SK-N-MC (cell line): Measurements from ENCODE around the gene LHB.

Experiments
- DNase-seq: peaks from one replicate; pipeline ENCODE4 v3.0.0-alpha.2; 2011; ENCODE audit warnings: low read depth, low spot score
- H3K27ac ChIP-seq: fragments of 200-600 bp; sonication (generic); 2 replicates; pipeline ENCODE4 v1.5.1; 2016; ENCODE audit warnings: mixed run types
- H3K36me3 ChIP-seq: fragments of 200-600 bp; sonication (generic); 2 replicates; pipeline ENCODE4 v1.6.1; 2017; ENCODE audit warnings: antibody characterized with exemption, low read length, mixed read lengths; ENCODE audit not compliant: insufficient read depth
- H3K4me3 ChIP-seq: fragments of 200-600 bp; sonication (generic); 2 replicates; pipeline ENCODE4 v1.5.1; 2016
- H3K9ac ChIP-seq: fragments of 200-600 bp; sonication (generic); 2 replicates; pipeline ENCODE4 v1.8.0; 2017; ENCODE audit warnings: mixed run types, mixed read lengths; ENCODE audit not compliant: insufficient read length
- H3K9me3 ChIP-seq: fragments of 200-600 bp; sonication (generic); 2 replicates; pipeline ENCODE4 v1.6.1; 2017; ENCODE audit warnings: low read depth, mild to moderate bottlenecking, antibody characterized with exemption, low read length, moderate library complexity, mixed read lengths
- EZH2 ChIP-seq: fragments of 200-600 bp; sonication (generic); IDR thresholded peaks from one replicate; pipeline ENCODE4 v1.6.1; 2017; ENCODE audit warnings: antibody characterized with exemption
- FOXP2 ChIP-seq: optimal IDR thresholded peaks from 2 replicates; pipeline ENCODE3; 2011; ENCODE audit warnings: mild to moderate bottlenecking, moderate library complexity; ENCODE audit not compliant: insufficient read depth; ENCODE audit errors: extremely low read length, control extremely low read depth
- POLR2AphosphoS5 ChIP-seq: IDR thresholded peaks from 2 replicates; pipeline ENCODE4 v1.6.1; 2012; ENCODE audit warnings: mild to moderate bottlenecking, low read depth, low read length, borderline replicate concordance

LHB gene

DNA sequence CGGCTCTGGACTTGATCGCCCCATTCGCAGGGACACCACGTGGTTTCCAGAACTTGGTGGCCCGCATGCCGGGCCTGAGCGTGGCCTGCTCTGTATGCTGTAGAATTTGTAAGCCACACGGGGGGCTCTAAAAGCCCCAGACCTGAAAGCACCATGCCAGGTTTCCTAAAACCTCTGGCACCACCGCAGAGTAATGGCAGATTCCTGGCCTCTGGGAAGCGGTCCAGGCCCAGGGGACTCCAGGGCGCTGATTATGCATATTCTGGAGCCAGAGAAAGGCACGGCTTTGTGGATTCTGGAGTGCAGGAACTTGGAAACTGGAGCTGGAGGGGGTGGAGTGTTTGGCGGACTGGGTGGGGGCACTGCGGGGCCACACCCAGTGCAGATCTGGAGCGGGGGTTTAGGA is 48.1 kb downstream of the LHB start:
- no peaks in the 10 kb centered on the region for H3K9me3 ChIP-seq
- no peak overlapping the region for H3K4me3 ChIP-seq
- no peak for DNase-seq
- peak overlapping the region; percentile 87 for H3K27ac ChIP-seq
- TF ChIP-seq POLR2AphosphoS5 (peak; percentile 30; the same call in 1 of the 2 replicates), FOXP2 (no peak), EZH2 (no peak)
- no peak overlapping the region for H3K9ac ChIP-seq
- H3K36me3 ChIP-seq = peaks cover 20% of the 10 kb centered on the region

DNA sequence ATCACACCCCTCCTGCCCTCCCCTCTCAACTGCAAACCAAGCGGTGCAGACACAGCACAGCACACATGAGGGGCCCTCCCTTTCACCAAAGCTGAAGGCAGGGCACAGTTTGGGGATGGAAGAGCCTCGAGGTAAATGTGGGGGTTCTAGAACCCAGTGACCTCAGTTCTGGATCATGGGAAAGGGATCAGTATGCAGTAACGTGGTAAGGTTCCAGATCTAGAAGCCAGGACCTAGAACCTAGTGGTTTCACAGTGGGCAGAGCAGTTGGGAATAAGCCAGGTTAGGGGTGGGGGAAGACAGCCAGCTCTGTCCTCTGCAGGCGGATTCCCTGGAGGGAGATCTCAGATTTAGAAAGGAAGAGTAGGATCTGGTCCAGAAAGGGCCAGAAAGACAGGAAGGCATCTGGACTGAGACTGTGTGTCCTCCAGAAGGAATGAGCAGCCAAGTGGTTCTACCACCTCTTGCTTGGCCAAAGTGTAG is 48.7 kb downstream of the LHB start:
- no peak overlapping the region for H3K9ac ChIP-seq
- no peaks in the 10 kb centered on the region for H3K9me3 ChIP-seq
- H3K27ac ChIP-seq = peak overlapping the region; percentile 87
- peaks cover 17% of the 10 kb centered on the region for H3K36me3 ChIP-seq
- TF ChIP-seq EZH2 = no peak
- no peak for TF ChIP-seq POLR2AphosphoS5
- DNase-seq = no peak
- no peak overlapping the region for H3K4me3 ChIP-seq

DNA sequence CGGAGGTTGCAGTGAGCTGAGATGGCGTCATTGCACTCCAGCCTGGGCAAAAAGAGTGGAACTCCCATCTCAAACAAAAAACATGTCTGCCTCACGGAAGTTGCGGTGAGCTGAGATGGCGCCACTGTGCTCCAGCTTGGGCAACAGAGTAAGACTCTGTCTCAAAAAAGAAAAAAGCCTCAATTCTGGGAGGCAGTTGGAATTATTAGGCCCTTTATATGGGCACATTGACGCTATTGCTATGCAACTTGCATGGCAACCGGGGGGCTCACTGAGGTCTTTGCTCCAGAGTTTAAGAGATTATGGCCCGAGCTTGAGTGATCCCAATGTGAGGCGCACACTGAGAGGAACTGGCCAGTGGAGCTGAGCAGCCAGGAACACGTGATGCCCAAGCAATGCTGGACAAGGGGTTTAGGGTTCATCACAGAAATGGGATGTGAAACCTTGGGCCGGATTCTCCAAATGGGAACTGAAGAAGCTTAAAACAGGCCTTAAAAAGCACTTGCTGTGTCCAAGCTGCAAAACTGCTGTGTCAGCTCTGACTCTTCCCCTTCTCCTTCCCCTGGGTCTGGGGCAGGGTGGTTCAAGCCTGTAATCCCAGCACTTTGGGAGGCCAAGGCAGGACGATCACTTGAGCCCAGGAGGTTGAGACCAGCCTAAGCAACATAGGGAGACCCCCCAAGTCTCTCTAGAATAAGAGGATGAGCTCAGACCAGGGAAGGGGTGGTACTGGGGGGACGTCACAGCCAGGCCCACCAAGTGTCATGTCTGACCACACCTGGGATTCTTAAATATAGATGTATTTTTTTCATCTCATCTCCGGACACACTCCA is 49.3 kb downstream of the LHB start:
- no peak for DNase-seq
- no peak overlapping the region for H3K4me3 ChIP-seq
- peaks cover 17% of the 10 kb centered on the region for H3K36me3 ChIP-seq
- H3K27ac ChIP-seq = peak overlapping the region; percentile 87
- TF ChIP-seq EZH2 = no peak
- peak; percentile 41; the same call in 1 of the 2 replicates for TF ChIP-seq POLR2AphosphoS5
- no peaks in the 10 kb centered on the region for H3K9me3 ChIP-seq
- H3K9ac ChIP-seq = no peak overlapping the region

DNA sequence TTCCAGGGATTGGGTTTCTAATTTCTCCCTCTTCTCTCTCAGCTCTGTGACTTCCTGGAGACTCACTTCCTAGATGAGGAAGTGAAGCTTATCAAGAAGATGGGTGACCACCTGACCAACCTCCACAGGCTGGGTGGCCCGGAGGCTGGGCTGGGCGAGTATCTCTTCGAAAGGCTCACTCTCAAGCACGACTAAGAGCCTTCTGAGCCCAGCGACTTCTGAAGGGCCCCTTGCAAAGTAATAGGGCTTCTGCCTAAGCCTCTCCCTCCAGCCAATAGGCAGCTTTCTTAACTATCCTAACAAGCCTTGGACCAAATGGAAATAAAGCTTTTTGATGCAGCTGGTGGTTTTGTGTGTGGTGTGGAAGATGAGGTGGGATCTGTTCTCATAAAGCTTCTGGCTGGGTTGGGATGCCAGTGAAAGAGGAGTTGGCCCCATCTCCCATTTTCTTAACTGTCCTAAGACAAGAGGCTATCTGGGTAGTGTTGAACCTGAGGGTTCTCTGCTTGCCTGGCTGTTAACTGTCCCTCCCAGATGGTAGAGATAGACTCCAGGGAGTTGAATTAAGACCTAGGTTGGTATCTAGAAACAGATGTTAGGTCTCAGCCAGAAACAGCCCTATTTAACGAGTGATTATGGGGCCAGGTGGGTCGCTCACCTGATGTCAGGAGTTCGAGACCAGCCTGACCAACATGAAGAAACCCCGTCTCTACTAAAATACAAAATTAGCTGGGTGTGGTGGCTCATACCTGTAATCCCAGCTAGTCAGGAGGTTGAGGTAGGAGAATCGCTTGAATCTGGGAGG is 50.1 kb downstream of the LHB start:
- DNase-seq = no peak
- peak overlapping the region; percentile 87 for H3K27ac ChIP-seq
- H3K9ac ChIP-seq = peak overlapping the region; percentile 86
- TF ChIP-seq FOXP2 (no peak), POLR2AphosphoS5 (peak; percentile 12; the same call in 1 of the 2 replicates), EZH2 (no peak)
- H3K4me3 ChIP-seq = peak overlapping the region; percentile 98
- no peaks in the 10 kb centered on the region for H3K9me3 ChIP-seq
- H3K36me3 ChIP-seq = peaks cover 17% of the 10 kb centered on the region
